GM21529 (cell line): Measurements from ENCODE around the gene THTPA.
A peak's percentile ranks its signal among the peaks of the same experiment; 100 is the strongest.

Experiments used
- ATAC-seq: cut with Tn5 transposase; IDR thresholded peaks from one replicate; pipeline ENCODE4 v1.9.1; 2021; ENCODE audit not compliant: unreplicated experiment

The THTPA gene

GRCh38 chr14:23555882-23556699 lies at the start of gene THTPA:
Gene THTPA (plus strand): TSS chr14:23556271. CDS start chr14:23556758, 487 bp downstream.
- ATAC-seq = peak; percentile 85

GRCh38 chr14:23512156-23512555 lies 43.9 kb upstream of the THTPA start:
- no peak for ATAC-seq

- ATAC-seq = no peak
These were observed 42.9 kb upstream of the THTPA start for GRCh38 chr14:23513005-23513817.

GRCh38 chr14:23513818-23514643 lies 42.0 kb upstream of the THTPA start:
- no peak for ATAC-seq

GRCh38 chr14:23514644-23514957 lies 41.5 kb upstream of the THTPA start:
- no peak for ATAC-seq

GRCh38 chr14:23517650-23518326 lies 38.3 kb upstream of the THTPA start:
- no peak for ATAC-seq

- no peak for ATAC-seq
These were observed 37.4 kb upstream of the THTPA start for GRCh38 chr14:23518709-23519108.

GRCh38 chr14:23520899-23521533 lies 35.1 kb upstream of the THTPA start:
- no peak for ATAC-seq

GRCh38 chr14:23521785-23522640 lies 34.1 kb upstream of the THTPA start:
- ATAC-seq = no peak

- ATAC-seq = no peak
These were observed 33.4 kb upstream of the THTPA start for GRCh38 chr14:23522643-23523198.

- no peak for ATAC-seq
These were observed 32.6 kb upstream of the THTPA start for GRCh38 chr14:23523229-23524016.

GRCh38 chr14:23524954-23525353 lies 31.1 kb upstream of the THTPA start:
- no peak for ATAC-seq

- no peak for ATAC-seq
These were observed 30.5 kb upstream of the THTPA start for GRCh38 chr14:23525611-23526010.

- ATAC-seq = no peak
These were observed 27.5 kb upstream of the THTPA start for GRCh38 chr14:23528555-23528954.

GRCh38 chr14:23529016-23529415 lies 27.1 kb upstream of the THTPA start:
- ATAC-seq = no peak

- no peak for ATAC-seq
These were observed 25.6 kb upstream of the THTPA start for GRCh38 chr14:23530375-23531055.

- ATAC-seq = no peak
These were observed 24.7 kb upstream of the THTPA start for GRCh38 chr14:23531391-23531790.

GRCh38 chr14:23532658-23533057 lies 23.4 kb upstream of the THTPA start:
- ATAC-seq = no peak
